Mucosa of descending colon (tissue), 3 donors: ENCODE data around the gene DOCK1. TPM values are rescaled to one million over a fixed set of nuclear protein-coding genes. Genes with fewer than 3 reads are reported as not detected.
A peak's percentile ranks its signal among the peaks of the same experiment; 100 is the strongest.

ENCODE experiments used
- ATAC-seq: fragments of 200-7000 bp; cut with Tn5 transposase; one replicate; pipeline ENCODE4 v1.9.1; 2020; ENCODE audit warnings: mild to moderate bottlenecking, moderate library complexity
- DNase-seq, 3 donors: peaks; one replicate each; pipeline ENCODE4 v3.0.0-alpha.2; 2020
- H3K36me3 ChIP-seq: fragments of 200-600 bp; one replicate; pipeline ENCODE4 v1.8.0; 2021; ENCODE audit warnings: low read depth, mild to moderate bottlenecking
- H3K4me1 ChIP-seq: fragments of 200-600 bp; one replicate; pipeline ENCODE4 v1.8.0; 2021; ENCODE audit warnings: low read depth, mild to moderate bottlenecking
- H3K4me3 ChIP-seq: fragments of 200-600 bp; one replicate; pipeline ENCODE4 v1.8.0; 2021; ENCODE audit warnings: mild to moderate bottlenecking
- H3K9me3 ChIP-seq: fragments of 200-600 bp; one replicate; pipeline ENCODE4 v1.8.0; 2021; ENCODE audit warnings: mild to moderate bottlenecking
- intact Hi-C, 2 donors: fragments of 100-400 bp; cut with DNase I in 1 of 2; cut with micrococcal nuclease in 1 of 2; formaldehyde crosslinking; loops; one replicate each; pipeline versions ENCODE4 v1.11.0 to v1.11.1; 2022; cut with DNase I, micrococcal nuclease
- total RNA-seq, 3 donors: library from RNA; stranded (reverse); fragmentation: NEBNext Ultra II Directional in 2 of 3; extraction: Animal tissue kit (Norgen Biotek cat#: 25700) in 2 of 3; gene quantifications; one replicate each; pipeline versions ENCODE4 v1.2.1 to v1.2.4, GENCODE V29; 2021 to 2023
- TF ChIP-seq, protein P1 (sequence below): fragments of 200-600 bp; IDR thresholded peaks from one replicate; pipeline ENCODE4 v1.8.0; 2022; ENCODE audit warnings: antibody characterized with exemption, mild to moderate bottlenecking
- donor health status: DM: no; HTN: no; CAD: no; lungs with moderate emphysema.
- donor health status: DM: no; HTN: no; CAD: no.
- donor health status: DM: no; HTN: yes; CAD: no.

DOCK1 gene
- total RNA-seq, 3 donors from 2014 or later = 56.5 to 103 (median 74.1) TPM

DNA sequence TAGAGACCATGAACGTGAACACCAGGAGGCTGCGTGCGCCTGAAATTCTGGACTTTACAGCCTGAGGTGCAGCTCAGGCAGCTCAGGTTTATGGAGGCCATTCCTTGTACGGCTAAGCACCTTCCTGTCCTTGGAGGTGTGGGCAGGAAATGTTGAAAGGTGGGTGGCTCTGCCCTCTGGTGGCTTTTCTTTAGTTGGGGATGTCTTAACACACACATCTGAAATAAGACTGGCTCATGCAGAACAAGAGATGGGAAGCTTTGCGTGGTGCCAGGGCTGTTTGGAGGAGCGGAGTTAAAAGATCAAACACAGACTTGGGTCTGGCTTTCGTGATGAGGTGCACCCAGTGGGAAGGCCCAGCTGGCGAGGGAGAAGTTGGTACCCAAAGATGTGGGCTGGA lies 64.1 kb downstream of the DOCK1 start:
- H3K4me1 ChIP-seq = no peaks in the 10 kb centered on the region
- no peaks in the 10 kb centered on the region for H3K9me3 ChIP-seq
- TF ChIP-seq, protein P1, sequence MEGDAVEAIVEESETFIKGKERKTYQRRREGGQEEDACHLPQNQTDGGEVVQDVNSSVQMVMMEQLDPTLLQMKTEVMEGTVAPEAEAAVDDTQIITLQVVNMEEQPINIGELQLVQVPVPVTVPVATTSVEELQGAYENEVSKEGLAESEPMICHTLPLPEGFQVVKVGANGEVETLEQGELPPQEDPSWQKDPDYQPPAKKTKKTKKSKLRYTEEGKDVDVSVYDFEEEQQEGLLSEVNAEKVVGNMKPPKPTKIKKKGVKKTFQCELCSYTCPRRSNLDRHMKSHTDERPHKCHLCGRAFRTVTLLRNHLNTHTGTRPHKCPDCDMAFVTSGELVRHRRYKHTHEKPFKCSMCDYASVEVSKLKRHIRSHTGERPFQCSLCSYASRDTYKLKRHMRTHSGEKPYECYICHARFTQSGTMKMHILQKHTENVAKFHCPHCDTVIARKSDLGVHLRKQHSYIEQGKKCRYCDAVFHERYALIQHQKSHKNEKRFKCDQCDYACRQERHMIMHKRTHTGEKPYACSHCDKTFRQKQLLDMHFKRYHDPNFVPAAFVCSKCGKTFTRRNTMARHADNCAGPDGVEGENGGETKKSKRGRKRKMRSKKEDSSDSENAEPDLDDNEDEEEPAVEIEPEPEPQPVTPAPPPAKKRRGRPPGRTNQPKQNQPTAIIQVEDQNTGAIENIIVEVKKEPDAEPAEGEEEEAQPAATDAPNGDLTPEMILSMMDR = no peak
- no peaks in the 10 kb centered on the region for H3K36me3 ChIP-seq
- ATAC-seq (peak; percentile 86), DNase-seq (peak in 2 of 3 donors; percentile 49 to 55)
- intact Hi-C loops = no loop called here
- H3K4me3 ChIP-seq = no peak overlapping the region

DNA sequence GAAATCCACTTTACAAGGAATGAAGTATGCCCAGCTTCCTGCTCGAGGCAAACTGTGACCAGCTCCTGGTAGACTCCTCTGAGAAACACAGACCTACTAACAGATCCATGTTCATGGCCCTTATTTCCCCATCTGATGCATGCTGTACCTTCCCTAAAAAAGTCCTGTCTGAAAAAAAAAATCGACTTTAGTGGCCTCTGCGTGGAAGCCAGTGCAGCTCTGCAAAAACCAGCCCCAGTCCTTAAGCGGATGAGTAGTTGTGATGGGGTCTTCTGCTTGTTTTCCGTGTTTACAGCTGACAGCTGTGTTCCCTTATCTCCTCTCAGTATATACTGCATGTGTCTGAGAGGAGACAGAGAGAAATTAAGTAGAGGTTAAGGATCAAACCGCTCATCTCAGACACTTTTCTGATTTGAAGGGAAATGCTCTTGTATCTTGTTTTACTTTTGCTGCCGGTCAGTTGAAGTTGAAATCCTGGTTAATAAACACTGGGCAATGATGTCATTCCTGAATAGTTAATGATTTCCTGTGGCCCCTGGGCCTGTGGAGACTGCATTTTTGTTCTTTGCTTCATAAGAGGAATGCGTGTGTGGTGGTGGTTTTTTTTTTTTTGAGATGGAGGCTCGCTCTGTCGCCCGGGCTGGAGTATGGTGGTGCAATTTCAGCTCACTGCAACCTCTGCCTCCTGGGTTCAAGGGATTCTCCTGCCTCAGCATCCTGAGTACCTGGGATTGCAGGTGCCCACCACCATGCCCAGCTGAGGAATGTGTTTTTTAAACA lies 67.6 kb downstream of the DOCK1 start:
- TF ChIP-seq, protein P1 = no peak
- Histone ChIP-seq H3K36me3 (no peaks in the 10 kb centered on the region), H3K4me1 (no peaks in the 10 kb centered on the region), H3K4me3 (no peak overlapping the region), H3K9me3 (no peaks in the 10 kb centered on the region)
- DNase-seq (no peak), ATAC-seq (no peak)
- intact Hi-C loops = no loop called here

DNA sequence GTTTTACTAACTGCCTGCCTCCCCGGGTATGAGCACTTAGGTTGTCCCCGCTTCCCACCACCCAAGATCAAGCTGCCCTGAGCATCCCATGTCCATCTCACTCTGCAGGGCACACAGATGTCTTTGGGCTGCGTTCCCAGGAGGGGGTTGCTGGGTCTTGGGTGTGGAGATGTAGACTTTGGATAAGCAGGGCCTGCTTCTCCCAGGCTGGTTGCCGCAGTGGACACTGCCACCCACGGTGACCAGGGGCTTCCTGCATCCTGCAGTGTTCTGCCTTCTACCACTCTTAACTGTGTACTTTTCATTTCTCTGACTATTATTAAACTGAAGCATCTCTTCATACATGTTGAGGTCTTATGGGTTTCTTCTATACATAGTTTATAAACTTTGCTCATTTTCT lies 70.0 kb downstream of the DOCK1 start:
- no peaks in the 10 kb centered on the region for H3K36me3 ChIP-seq
- intact Hi-C loops = no loop called here
- TF ChIP-seq, protein P1 = no peak
- H3K9me3 ChIP-seq = no peaks in the 10 kb centered on the region
- H3K4me1 ChIP-seq = no peaks in the 10 kb centered on the region
- H3K4me3 ChIP-seq = no peak overlapping the region
- ATAC-seq (no peak), DNase-seq (no peak)

DNA sequence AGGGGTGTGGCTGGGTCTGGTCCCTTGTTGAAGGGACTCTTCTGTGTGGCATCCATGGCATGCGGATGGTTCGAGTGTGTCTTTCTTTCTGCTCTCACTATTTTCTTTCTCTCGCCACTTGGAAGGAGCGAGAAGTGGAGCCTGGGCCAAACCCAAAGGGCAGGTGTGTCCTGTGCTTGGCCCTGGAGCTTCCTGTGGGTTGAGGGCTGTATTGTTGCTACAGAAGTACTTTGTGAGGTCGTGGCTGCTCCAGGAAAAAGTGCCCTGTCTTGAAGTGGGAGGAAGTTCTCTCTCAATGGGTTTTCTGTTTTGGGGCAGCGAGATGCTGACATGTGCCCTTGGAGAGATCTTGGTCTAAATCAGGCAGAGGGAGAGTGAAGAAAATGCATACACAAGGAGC lies 72.0 kb downstream of the DOCK1 start:
- Histone ChIP-seq H3K36me3 (no peaks in the 10 kb centered on the region), H3K9me3 (no peaks in the 10 kb centered on the region), H3K4me1 (no peaks in the 10 kb centered on the region), H3K4me3 (no peak overlapping the region)
- DNase-seq = no peak
- intact Hi-C loops = no loop called here
- TF ChIP-seq, protein P1 = no peak
- ATAC-seq = no peak

DNA sequence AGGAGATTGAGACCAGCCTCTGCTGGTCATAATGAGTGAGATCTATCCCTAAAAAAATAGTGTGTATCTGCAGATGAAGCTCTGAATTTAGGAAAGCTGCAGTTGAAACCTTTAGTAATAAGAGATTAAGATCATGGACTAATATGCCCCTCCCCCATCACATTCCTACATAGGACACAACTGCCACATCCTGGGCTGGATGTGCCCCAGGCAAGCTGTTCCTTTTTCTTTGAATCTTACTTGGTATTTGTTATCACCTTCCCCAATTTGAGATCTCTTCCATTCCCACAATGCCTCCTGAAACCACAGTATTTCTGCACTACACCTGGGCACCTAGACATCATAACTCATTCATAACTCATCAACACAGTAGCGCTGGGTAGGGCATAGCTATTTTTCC lies 74.1 kb downstream of the DOCK1 start:
- intact Hi-C loops = no loop called here
- DNase-seq (no peak), ATAC-seq (no peak)
- Histone ChIP-seq H3K4me1 (no peaks in the 10 kb centered on the region), H3K9me3 (no peaks in the 10 kb centered on the region), H3K4me3 (no peak overlapping the region), H3K36me3 (no peaks in the 10 kb centered on the region)
- TF ChIP-seq, protein P1 = no peak
